OCI-LY7 (cell line): Measurements from ENCODE around the gene KCNQ2. TPM values are rescaled to one million over a fixed set of nuclear protein-coding genes. Genes with fewer than 3 reads are reported as not detected.

Experiments used
- BruUV-seq: library from RNA; stranded (reverse); fragments of 400-500 nt; replicated peaks from 2 replicates; lab custom pipeline; 2021; lab: Mats Ljungman, UMichigan
- CTCF ChIA-PET: fragments of 300-600 bp; sonication (Branson Sonifier 250); formaldehyde crosslinking; loops from one replicate; lab custom pipeline; 2022; ENCODE audit warnings: antibody characterized with exemption; ENCODE audit not compliant: unreplicated experiment; lab: Charles Lee
- POLR2A ChIA-PET: fragments of 300-600 bp; sonication (Branson Sonifier 250); formaldehyde crosslinking; loops from one replicate; lab custom pipeline; 2022; ENCODE audit warnings: antibody characterized with exemption; lab: Charles Lee
- DNase-seq: peaks from one replicate; pipeline ENCODE4 v3.0.0-alpha.2; 2015; ENCODE audit warnings: low spot score
- H2AFZ ChIP-seq: fragments of 200-600 bp; sonication (generic), shearing (Covaris generic); 2 replicates; pipeline ENCODE4 v1.6.1; 2014; ENCODE audit warnings: mild to moderate bottlenecking, antibody characterized with exemption, low read length, moderate library complexity
- H3K27ac ChIP-seq: fragments of 200-600 bp; sonication (generic); 2 replicates; pipeline ENCODE4 v1.5.1; 2014; ENCODE audit warnings: mixed run types, low read depth, mild to moderate bottlenecking, moderate library complexity, low read length, inconsistent platforms; ENCODE audit not compliant: poor library complexity, severe bottlenecking
- H3K36me3 ChIP-seq: fragments of 200-600 bp; sonication (generic); 2 replicates; pipeline ENCODE4 v1.6.1; 2014; ENCODE audit warnings: mild to moderate bottlenecking, antibody characterized with exemption, low read length, moderate library complexity, mixed read lengths; ENCODE audit not compliant: insufficient read depth
- H3K4me1 ChIP-seq: fragments of 200-600 bp; sonication (generic); 2 replicates; pipeline ENCODE4 v1.5.1; 2014; ENCODE audit warnings: mild to moderate bottlenecking, low read length; ENCODE audit not compliant: insufficient read depth, poor library complexity, severe bottlenecking
- H3K4me2 ChIP-seq: fragments of 200-600 bp; sonication (generic); 2 replicates; pipeline ENCODE4 v1.6.1; 2014; ENCODE audit warnings: mild to moderate bottlenecking, low read length
- H3K4me3 ChIP-seq: fragments of 200-600 bp; sonication (generic); 2 replicates; pipeline ENCODE4 v1.5.1; 2014; ENCODE audit warnings: mild to moderate bottlenecking, low read depth, low read length; ENCODE audit not compliant: poor library complexity, severe bottlenecking
- H3K79me2 ChIP-seq: fragments of 200-600 bp; sonication (generic); 2 replicates; pipeline ENCODE4 v1.6.1; 2016; ENCODE audit warnings: low read depth, mild to moderate bottlenecking, low read length, moderate library complexity, mixed read lengths; ENCODE audit not compliant: insufficient read depth
- H3K9me2 ChIP-seq: fragments of 200-600 bp; sonication (generic); 2 replicates; pipeline ENCODE4 v1.6.1; 2016; ENCODE audit warnings: mild to moderate bottlenecking, low read length, mixed read lengths; ENCODE audit not compliant: insufficient read depth
- H3K9me3 ChIP-seq: fragments of 200-600 bp; sonication (generic); 2 replicates; pipeline ENCODE4 v1.6.1; 2014; ENCODE audit warnings: mild to moderate bottlenecking, mixed run types, low read length, mixed read lengths
- H4K20me1 ChIP-seq: fragments of 200-600 bp; sonication (generic); 2 replicates; pipeline ENCODE4 v1.6.1; 2014; ENCODE audit warnings: mild to moderate bottlenecking, antibody characterized with exemption, low read length, moderate library complexity, mixed read lengths; ENCODE audit not compliant: insufficient read depth
- CTCF ChIP-seq: fragments of 200-600 bp; sonication (generic); conservative IDR thresholded peaks from 2 replicates; pipeline ENCODE4 v1.5.1; 2014; ENCODE audit warnings: mild to moderate bottlenecking, antibody characterized with exemption, low read length, moderate library complexity, mixed read lengths
- EZH2phosphoT487 ChIP-seq: fragments of 200-600 bp; sonication (generic); IDR thresholded peaks from 2 replicates; pipeline ENCODE4 v1.6.1; 2018; ENCODE audit warnings: low read depth, borderline replicate concordance, mild to moderate bottlenecking, mixed run types, antibody characterized with exemption, low read length, moderate library complexity, mixed read lengths
- intact Hi-C: fragments of 100-400 bp; cut with micrococcal nuclease; formaldehyde crosslinking; loops from one replicate; pipeline ENCODE4 v1.10.0; 2022; ENCODE audit not compliant: unreplicated experiment
- total RNA-seq, 2 experiments: library from RNA; depleted of rRNA in 1 of 2; stranded (reverse); fragments of >200 nt in 1 of 2; shearing (Covaris generic) in 1 of 2; gene quantifications; 2 replicates each; pipeline ENCODE4 v1.2.3, GENCODE V29; 2014 to 2022

KCNQ2 gene
- total RNA-seq, 2 experiments from 2014 or later, result not detected

- intact Hi-C loops, result no loop called here
- CTCF ChIA-PET, result no interaction called here
- H3K4me2 ChIP-seq, result no peak overlapping the region
- no peaks in the 10 kb centered on the region for H3K9me3 ChIP-seq
- no peaks in the 10 kb centered on the region for H3K9me2 ChIP-seq
- H2AFZ ChIP-seq, result no peak overlapping the region
- no TSS peak for BruUV-seq
- no peak overlapping the region for H3K4me3 ChIP-seq
- DNase-seq, result no peak
- H3K27ac ChIP-seq, result no peak overlapping the region
- no peaks in the 10 kb centered on the region for H4K20me1 ChIP-seq
- TF ChIP-seq CTCF, result no peak
- no peak for TF ChIP-seq EZH2phosphoT487
- no peaks in the 10 kb centered on the region for H3K4me1 ChIP-seq
- POLR2A ChIA-PET, result no interaction called here
- H3K79me2 ChIP-seq, result no peaks in the 10 kb centered on the region
- H3K36me3 ChIP-seq, result no peaks in the 10 kb centered on the region
These were observed 22.8 kb upstream of the KCNQ2 start for GRCh38 chr20:63495167-63495720.

GRCh38 chr20:63494420-63495166 lies 22.1 kb upstream of the KCNQ2 start:
- DNase-seq, result no peak
- no peaks in the 10 kb centered on the region for H4K20me1 ChIP-seq
- BruUV-seq, result no TSS peak
- intact Hi-C loops, result no loop called here
- no peak overlapping the region for H2AFZ ChIP-seq
- no peaks in the 10 kb centered on the region for H3K9me2 ChIP-seq
- ChIA-PET POLR2A (no interaction called here), CTCF (no interaction called here)
- H3K4me3 ChIP-seq, result no peak overlapping the region
- no peak overlapping the region for H3K27ac ChIP-seq
- no peaks in the 10 kb centered on the region for H3K9me3 ChIP-seq
- TF ChIP-seq CTCF, result no peak
- TF ChIP-seq EZH2phosphoT487, result no peak
- no peaks in the 10 kb centered on the region for H3K36me3 ChIP-seq
- no peaks in the 10 kb centered on the region for H3K79me2 ChIP-seq
- H3K4me1 ChIP-seq, result no peaks in the 10 kb centered on the region
- H3K4me2 ChIP-seq, result no peak overlapping the region

GRCh38 chr20:63494084-63494419 lies 21.6 kb upstream of the KCNQ2 start:
- no peaks in the 10 kb centered on the region for H4K20me1 ChIP-seq
- H2AFZ ChIP-seq, result no peak overlapping the region
- no peak overlapping the region for H3K4me2 ChIP-seq
- no peak overlapping the region for H3K4me3 ChIP-seq
- no peaks in the 10 kb centered on the region for H3K79me2 ChIP-seq
- no TSS peak for BruUV-seq
- intact Hi-C loops, result no loop called here
- ChIA-PET POLR2A (no interaction called here), CTCF (no interaction called here)
- no peak for TF ChIP-seq CTCF
- no peak for TF ChIP-seq EZH2phosphoT487
- no peak overlapping the region for H3K27ac ChIP-seq
- no peaks in the 10 kb centered on the region for H3K36me3 ChIP-seq
- DNase-seq, result no peak
- H3K9me3 ChIP-seq, result no peaks in the 10 kb centered on the region
- H3K4me1 ChIP-seq, result no peaks in the 10 kb centered on the region
- no peaks in the 10 kb centered on the region for H3K9me2 ChIP-seq
